ENCODE data around the gene CPA2. TPM values are rescaled to one million over a fixed set of nuclear protein-coding genes. Genes with fewer than 3 reads are reported as not detected.

CPA2 gene
- total and polyA plus RNA-seq, 2 of the 4 experiments (the other 2 are of a cell fraction) = 0.05 TPM; not detected in 1

- H3K27me3 ChIP-seq (ENCODE audit: control insufficient read depth, insufficient read depth, low read length) = no peaks in the 10 kb centered on the region
- peaks cover 14% of the 10 kb centered on the region for H3K4me1 ChIP-seq (ENCODE audit: control insufficient read depth, insufficient read depth, low read length)
- no peak overlapping the region; the same call in 1 of the 2 replicates for H3K23ac ChIP-seq (ENCODE audit: low read depth, low read length)
- CTCF ChIA-PET = no interaction called here
- peak overlapping the region; percentile 63 for H3K4ac ChIP-seq (ENCODE audit: low read depth, low read length)
- H2AK9ac ChIP-seq (replicated peaks; ENCODE audit: low read depth, low read length, poor library complexity) = peak overlapping the region; percentile 66
- peaks cover 20% of the 10 kb centered on the region for H3K9me1 ChIP-seq (ENCODE audit: insufficient read depth, low read length)
- no peak overlapping the region for H3K27ac ChIP-seq (ENCODE audit: insufficient read depth, low read length)
- DNase-seq = no peak
- no peak overlapping the region for H3K56ac ChIP-seq (ENCODE audit: extremely low read depth, insufficient read depth, low read length)
- no peak overlapping the region for H3K9ac ChIP-seq (ENCODE audit: low read depth, low read length)
- intact Hi-C loops (cut with micrococcal nuclease) = no loop called here
- H2BK20ac ChIP-seq (ENCODE audit: low read depth, low read length) = peak overlapping the region; percentile 69
- H4K20me1 ChIP-seq (ENCODE audit: insufficient read depth, low read length) = no peaks in the 10 kb centered on the region
- peak overlapping the region in 1 of 2 experiments; percentile 44; a peak in 1 of 4 replicates for H4K8ac ChIP-seq (ENCODE audit: low read depth in 2 of 2, low read length in 2 of 2)
- no peak overlapping the region for H3K4me3 ChIP-seq (ENCODE audit: insufficient read depth, low read depth, low read length)
- H2BK5ac ChIP-seq (ENCODE audit: low read depth, low read length, poor library complexity, severe bottlenecking) = no peak overlapping the region
- no peak overlapping the region for H4K5ac ChIP-seq (ENCODE audit: low read depth, low read length)
- in situ Hi-C loops (cut with MboI; ENCODE audit: low sequenced_read_pairs) = no loop called here
- H2BK120ac ChIP-seq (ENCODE audit: low read depth, low read length) = peak overlapping the region; percentile 78
- WGBS, 2 experiments (ENCODE audit: extremely low coverage in 2 of 2, insufficient read length in 1 of 2) = 100% methylated on average over 3 of the region's 9 CpGs; no CpG with 5 or more reads in 1 of the 2 experiments
- no peak overlapping the region for H3K18ac ChIP-seq (ENCODE audit: low read depth, low read length)
- H3K4me2 ChIP-seq (ENCODE audit: low read depth, low read length) = no peak overlapping the region
- peak overlapping the region; percentile 51; the same call in 1 of the 2 replicates for H3K14ac ChIP-seq (replicated peaks; ENCODE audit: low read depth, low read length)
- peak overlapping the region; percentile 17 for H2AFZ ChIP-seq (replicated peaks; ENCODE audit: low read length, poor library complexity)
- POLR2A ChIA-PET (ENCODE audit: unreplicated experiment) = no interaction called here
- TF ChIP-seq RCOR1 (IDR thresholded peaks at IDR 0.05; ENCODE audit: insufficient replicate concordance, low read length) (no peak), BHLHE40 (IDR thresholded peaks at IDR 0.05; ENCODE audit: low read depth, low read length) (no peak), CHD1 (IDR thresholded peaks at IDR 0.05; ENCODE audit: low read depth, low read length) (no peak), MXI1 (IDR thresholded peaks at IDR 0.05; ENCODE audit: borderline replicate concordance, low read depth, low read length) (no peak)
- peak overlapping the region; percentile 82; the same call in 1 of the 2 replicates for H2AK5ac ChIP-seq (ENCODE audit: low read depth, low read length)
- BruUV-seq (replicated peaks) = no TSS peak
- H3K36me3 ChIP-seq (ENCODE audit: control insufficient read depth, insufficient read depth, low read length) = no peaks in the 10 kb centered on the region
- no peak for ATAC-seq (ENCODE audit: low read depth)
- peaks cover 5 to 10% of the 10 kb centered on the region in 2 experiments; a peak in 2 of 4 replicates for H3K79me1 ChIP-seq (ENCODE audit: low read depth in 1 of 2, low read length in 2 of 2)
- H2BK15ac ChIP-seq (ENCODE audit: low read depth, low read length) = peak overlapping the region; percentile 81
- H3K9me3 ChIP-seq (ENCODE audit: control insufficient read depth, insufficient read depth, low read length) = no peaks in the 10 kb centered on the region
- dilution Hi-C loops (cut with HindIII; ENCODE audit: low sequenced_read_pairs, unreplicated experiment) = no loop called here
- H4K91ac ChIP-seq (ENCODE audit: insufficient read depth, low read depth, low read length) = peak overlapping the region; percentile 54
Measured at GRCh38 chr7:130289478-130289877, 22.8 kb downstream of the CPA2 start.
